ENCODE measurements around the gene KCNMB1.

DNA sequence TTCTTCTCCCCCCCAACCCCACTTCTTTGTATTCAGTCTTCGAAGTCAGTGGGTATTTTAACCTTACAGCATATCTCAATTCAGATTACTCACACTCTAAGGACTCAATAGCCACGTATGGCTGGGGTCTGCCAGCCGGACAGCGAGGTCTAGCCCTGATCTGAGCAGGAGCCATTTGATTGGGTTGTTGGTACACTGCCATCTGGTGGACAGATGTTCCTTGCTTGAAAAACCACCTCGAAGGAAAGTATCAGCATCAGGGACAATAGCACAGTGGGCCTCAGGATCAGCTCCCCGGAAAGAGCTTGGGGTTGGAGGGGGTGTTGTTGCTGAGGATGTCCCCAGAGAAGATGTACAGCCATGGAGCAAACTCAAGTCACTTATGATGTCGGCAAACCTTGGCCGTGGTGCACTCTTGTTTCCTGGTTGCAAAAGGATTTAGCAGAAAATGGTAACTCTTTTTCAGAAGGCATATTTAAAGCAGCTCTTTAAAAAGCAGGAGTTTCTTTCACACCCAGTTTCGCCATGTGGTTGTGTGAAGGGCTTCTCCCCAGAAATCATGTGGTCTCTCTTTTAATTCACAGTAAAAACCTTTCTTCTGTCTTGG is 31.7 kb upstream of the KCNMB1 start:
- TF ChIP-seq, protein P1, sequence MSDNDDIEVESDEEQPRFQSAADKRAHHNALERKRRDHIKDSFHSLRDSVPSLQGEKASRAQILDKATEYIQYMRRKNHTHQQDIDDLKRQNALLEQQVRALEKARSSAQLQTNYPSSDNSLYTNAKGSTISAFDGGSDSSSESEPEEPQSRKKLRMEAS (IDR thresholded peaks at IDR 0.05; ENCODE audit: insufficient read depth, insufficient read length), result no peak
- no peak for TF ChIP-seq POLR2A (IDR thresholded peaks at IDR 0.05; ENCODE audit: low read depth, low read length)
- no peak for TF ChIP-seq EZH2 (IDR thresholded peaks at IDR 0.05; ENCODE audit: borderline replicate concordance, low read depth, low read length, severe bottlenecking)
- TF ChIP-seq, protein P2, sequence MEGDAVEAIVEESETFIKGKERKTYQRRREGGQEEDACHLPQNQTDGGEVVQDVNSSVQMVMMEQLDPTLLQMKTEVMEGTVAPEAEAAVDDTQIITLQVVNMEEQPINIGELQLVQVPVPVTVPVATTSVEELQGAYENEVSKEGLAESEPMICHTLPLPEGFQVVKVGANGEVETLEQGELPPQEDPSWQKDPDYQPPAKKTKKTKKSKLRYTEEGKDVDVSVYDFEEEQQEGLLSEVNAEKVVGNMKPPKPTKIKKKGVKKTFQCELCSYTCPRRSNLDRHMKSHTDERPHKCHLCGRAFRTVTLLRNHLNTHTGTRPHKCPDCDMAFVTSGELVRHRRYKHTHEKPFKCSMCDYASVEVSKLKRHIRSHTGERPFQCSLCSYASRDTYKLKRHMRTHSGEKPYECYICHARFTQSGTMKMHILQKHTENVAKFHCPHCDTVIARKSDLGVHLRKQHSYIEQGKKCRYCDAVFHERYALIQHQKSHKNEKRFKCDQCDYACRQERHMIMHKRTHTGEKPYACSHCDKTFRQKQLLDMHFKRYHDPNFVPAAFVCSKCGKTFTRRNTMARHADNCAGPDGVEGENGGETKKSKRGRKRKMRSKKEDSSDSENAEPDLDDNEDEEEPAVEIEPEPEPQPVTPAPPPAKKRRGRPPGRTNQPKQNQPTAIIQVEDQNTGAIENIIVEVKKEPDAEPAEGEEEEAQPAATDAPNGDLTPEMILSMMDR (IDR thresholded peaks at IDR 0.05; ENCODE audit: extremely low read depth in 1 of 2, insufficient read depth in 1 of 2, low read depth in 1 of 2, low read length in 2 of 2), result peak; percentile 69 to 70

Measured in endothelial cell of umbilical vein (primary cell).